ENCODE results near the gene ROS1. TPM values are rescaled to one million over a fixed set of nuclear protein-coding genes. Genes with fewer than 3 reads are reported as not detected.
"Not testable (repeated sequence)": the region's sequence is repeated elsewhere in the genome, so short reads cannot be mapped to it uniquely, and the experiment has no call there.

The ROS1 gene
- total RNA-seq: not detected
- long read RNA-seq: 0 reads

DNA sequence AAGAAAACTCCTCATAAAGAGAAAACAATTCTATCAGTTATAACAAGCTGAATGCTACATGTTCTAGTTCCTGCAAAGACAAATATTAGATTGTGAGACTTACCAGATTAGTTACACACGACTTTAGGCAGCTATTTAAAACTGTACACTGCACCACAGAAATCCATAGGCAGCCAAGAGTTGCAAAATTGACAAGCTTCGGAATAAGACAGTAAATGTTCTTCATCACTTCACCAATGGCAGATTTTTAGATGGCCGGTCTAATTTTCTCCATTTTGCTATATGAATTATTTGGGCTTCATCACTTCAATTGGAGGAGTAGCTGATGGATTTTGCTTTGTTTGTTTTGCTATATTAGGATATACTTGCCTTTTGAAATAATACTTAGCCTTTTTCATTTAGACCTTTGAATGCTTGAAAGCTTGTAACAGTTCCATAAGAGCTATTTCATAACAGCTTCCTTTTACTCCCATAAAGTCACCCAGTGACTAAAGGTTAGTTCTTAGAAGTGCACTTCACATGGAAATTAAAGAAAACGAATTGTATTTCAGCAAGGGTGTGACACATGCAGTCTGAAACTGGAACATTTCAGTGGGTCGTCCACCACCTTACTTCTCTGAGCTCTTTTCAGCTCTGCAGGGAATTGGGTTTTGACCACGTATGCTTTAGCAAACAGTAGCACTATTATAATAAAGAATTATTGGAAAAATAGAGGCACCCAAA, at the start of gene ROS1:
ROS1 (minus strand) TSS at position 512 of the 723 bp plus-strand sequence; CDS start at position 226, 286 bp downstream.
- DNase-seq (ENCODE audit: low spot score): no peak

DNA sequence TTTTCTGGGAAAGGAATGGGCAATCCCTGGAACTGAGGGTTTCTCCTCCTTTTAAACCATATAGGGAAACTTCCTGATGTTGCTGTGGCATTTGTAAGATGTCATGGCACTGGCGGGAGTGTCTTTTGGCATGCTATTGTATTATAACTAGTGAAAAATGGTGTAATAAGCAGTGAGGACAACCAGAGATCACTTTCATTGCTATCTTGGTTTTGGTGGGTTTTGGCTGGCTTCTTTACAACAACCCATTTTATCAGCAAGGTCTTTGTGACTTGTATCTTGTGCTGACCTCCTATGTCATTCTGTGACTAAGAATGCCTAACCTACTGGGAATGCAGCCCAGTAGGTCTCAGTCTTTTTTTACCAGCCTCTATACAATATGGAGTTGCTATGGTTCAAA, 47.7 kb upstream of the ROS1 start:
- no peak for DNase-seq (ENCODE audit: low spot score)

DNA sequence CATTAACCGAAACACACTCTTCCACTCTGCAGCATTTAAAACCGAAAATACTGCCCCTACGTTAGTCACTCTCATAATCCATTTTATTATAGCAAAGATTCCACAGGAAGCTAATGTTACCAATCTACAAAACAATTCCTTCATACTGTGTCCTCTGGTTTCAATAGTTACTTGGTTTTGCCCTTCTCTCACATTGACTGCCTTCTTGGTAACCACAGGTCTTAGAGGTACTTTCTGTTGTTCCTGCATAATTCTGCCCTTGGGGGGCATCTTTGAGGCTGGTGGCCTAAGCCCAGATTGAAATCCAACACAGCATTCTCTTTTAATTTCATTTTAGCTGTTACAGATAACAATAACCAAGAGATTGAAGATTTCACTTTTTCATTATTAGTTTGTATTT, 46.9 kb upstream of the ROS1 start:
- DNase-seq (ENCODE audit: low spot score): no peak

DNA sequence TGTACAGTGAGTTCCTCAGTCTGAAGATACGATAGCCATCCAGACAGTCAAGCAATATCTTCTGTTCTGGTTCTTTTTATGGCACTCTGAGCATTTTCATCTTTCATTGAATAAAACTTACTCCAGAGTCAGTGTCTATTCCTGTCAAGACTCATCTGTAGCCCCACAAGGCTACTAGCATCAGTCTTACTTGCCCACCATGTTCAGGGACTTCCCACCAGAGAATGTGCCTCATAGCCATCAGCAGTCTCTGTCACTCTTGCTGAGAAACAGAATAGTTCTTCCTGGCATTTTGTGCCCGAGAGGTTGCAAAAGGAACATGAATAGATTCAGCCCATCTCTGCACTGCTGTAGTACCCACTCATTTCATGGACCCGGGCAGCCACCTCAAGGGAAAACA, 44.0 kb upstream of the ROS1 start:
- no peak for DNase-seq (ENCODE audit: low spot score)

DNA sequence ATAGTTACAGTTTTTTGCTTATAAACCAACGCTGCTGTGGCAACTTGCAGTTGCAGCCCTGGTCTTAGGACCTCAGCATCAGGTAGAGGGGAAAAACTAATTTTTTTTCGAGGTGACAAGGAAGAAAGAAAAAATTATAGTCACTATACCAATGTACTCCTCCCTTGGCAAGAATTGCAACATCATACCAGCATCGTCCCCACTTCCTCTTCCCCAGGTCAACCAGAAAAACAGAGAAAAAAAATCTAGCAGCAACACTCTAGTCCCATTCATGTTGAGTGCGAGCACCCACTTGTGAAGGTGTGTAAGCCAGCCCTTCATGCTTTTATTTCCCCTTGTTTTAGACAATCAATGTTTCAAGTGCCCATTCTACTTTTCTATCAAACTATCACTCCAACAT, 43.6 kb upstream of the ROS1 start:
- no peak for DNase-seq (ENCODE audit: low spot score)

DNA sequence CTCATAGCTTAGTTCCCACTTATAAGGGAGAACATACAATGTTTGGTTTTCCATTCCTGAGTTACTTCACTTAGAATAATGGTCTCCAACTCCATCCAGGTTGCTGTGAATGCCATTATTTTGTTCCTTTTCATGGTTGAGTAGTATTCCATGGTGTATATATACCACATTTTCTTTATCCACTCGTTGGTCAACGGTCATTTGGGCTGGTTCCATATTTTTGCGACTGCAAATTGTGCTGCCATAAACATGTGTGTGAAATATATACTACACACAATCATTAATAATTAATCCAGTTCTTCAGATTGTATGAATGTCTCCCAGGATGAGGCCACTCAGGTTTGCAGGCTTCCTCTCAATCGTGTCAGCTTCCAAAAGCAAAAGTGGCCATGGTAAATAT, 42.8 kb upstream of the ROS1 start:
- DNase-seq (ENCODE audit: low spot score): not testable (repeated sequence)

DNA sequence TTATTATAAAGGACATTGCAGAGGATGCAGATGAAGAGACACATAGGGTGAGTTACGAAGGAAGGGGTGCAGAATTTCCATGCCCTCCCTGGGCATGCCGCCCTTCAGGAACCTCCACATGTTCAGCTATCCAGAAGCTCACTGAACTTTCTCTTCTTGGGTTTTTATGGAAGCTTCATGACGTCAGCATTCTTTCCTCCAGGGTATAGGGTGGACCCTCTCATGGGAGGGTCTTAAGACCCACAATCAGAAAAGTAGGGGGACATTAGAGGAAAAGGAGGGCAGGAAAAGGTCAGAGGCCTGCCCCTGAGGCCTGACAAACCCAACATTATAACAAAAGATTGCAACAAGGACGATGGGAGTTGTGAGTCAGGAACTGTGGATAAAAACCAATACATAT, 42.1 kb upstream of the ROS1 start:
- DNase-seq (ENCODE audit: low spot score): no peak

DNA sequence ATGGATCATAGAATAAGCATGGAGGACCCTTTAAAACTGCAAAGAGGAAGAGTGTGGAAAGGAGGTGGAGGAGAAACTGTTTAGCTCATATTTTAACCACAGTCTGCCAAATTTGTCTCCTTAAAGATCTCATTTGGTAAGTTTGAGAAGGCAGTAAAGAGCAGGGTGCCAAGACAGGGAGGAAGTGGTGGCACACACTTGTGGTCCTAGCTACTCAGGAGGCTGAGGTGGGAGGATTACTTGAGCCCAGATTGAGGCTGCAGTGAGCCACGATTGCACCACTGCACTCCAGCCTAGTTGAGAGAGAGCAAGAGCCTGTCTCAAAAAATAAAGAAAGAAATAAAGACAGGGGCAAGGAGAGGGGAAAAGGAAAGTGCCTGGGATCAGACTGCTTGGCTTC, 39.9 kb upstream of the ROS1 start:
- no peak for DNase-seq (ENCODE audit: low spot score)

DNA sequence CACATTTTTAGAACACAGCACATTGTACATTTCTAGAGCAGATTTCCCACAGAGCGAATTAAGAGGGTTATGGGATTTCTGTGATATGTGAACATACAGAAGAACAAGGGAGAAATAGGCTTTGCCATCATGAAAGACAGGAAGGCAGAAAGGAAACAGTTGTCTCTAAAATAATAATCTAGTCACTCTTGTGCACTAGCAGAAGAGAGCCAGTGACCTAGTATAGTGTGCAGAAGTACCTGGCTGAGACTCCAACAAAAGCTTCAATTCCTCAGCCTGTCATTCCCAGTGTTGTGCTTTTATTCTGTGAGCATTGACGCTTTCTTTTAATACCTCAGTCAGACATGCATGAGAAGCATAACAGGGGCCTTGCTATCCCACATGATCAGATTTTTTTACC, 39.0 kb upstream of the ROS1 start:
- no peak for DNase-seq (ENCODE audit: low spot score)

DNA sequence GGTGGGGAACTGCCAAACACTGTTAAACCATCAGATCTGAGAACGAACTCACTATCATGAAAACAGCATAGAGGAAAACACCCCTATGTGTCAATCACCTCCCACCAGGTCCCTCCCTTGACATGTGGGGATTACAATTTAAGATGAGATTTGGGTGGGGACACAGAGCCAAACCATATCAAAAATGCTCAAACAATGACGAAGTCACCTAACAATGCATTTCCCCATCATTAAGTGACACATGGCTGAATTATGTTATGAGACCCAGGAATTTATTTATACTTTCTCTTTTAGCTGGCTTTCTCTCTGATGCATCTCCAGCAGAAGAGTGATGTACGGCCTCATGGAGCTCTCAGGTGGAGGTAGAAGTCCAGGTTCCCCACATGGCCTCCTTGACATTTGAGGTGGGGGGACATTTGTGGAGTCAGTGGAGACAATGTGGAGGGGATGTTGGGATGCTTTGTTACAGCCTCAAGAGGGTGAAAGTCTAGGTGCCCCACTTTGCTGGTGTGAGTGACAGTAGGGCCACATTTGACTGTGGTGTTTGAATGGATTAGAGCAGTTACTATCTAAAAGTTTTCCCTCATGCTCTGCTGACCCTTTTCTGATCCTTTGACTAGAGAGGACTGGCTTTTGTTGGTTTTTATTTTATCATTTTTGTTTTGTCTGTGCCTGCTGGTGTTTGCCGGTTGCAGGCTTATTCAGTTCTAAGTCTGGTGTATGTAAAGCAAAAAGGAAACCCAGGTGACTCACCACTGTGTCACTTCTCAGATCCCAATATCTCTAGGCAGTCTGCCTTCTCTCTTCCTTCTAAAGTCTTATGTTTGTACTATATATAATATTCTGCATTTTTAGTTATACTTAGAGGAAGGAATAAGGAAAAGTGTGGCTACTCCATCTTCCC, 38.3 kb upstream of the ROS1 start:
- DNase-seq (ENCODE audit: low spot score): no peak

DNA sequence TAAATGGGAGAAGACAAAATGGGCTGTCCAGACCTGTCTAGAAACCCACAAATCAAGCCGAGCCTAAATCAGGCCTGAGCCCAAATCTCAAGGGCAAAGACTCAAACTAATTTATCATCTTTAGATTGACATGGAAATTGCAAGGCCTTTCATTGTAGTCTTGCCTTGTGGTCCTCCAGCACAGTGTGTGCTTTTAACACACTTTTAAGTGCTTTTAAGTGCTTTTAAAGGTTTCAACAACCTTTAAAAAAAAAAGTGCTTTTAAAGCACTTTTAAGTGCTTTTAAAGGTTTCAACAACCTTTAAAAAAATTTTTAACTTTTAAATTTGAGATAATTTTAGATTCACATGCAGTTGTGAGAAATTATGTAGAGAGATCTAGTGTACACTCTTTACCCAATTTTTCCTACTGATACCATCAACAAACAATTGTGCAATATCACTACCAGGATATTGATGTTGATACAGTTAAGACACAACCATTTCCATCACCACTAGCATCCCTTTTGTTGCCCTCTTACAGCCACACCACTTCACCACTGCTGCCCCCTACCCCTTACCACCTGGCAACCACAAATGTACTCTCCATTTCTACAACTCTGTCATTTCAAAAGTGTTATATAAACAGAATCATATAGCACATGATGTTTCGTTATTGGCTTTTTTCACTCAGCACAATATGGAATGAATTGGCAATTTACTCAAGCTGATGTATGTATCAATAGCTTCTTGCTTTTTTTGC, 33.6 kb upstream of the ROS1 start:
- DNase-seq (ENCODE audit: low spot score): no peak

DNA sequence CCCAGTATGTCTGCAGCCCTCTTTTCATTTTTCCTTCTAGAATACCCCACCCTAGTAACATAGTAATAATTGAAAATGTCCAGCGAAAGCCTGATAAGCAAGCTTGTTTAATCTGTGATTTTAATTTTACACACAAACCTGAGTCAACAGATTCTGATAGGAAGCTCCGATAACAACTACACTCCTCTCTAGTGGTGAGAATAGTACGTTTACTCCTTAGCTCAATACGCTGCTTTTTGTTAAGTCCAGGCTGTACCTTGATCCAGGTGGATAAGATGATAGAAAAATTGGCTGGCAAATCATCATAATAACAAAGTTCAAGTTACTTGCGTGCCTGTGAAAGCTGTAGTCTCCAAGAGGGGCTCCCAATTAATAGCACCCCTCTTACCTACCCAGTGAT, 31.3 kb upstream of the ROS1 start:
- DNase-seq (ENCODE audit: low spot score): no peak

DNA sequence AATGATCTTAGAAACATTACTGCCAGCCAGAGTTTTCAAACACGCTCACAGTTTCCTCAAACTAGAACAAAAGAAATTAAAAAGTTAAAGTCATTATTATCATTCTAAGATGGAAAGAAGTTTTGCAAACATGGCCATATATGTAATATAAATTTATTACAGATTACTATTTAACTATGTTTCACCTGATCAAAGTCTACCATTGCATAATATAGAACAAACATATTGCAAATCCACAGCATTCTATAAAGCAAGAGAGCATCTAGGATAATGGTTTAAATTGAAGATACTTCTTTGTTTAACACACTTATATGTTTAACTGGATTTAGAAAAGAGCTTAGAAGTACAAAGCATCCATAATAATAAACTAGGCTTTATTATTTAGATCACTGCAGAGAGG, 30.5 kb upstream of the ROS1 start:
- no peak for DNase-seq (ENCODE audit: low spot score)

DNA sequence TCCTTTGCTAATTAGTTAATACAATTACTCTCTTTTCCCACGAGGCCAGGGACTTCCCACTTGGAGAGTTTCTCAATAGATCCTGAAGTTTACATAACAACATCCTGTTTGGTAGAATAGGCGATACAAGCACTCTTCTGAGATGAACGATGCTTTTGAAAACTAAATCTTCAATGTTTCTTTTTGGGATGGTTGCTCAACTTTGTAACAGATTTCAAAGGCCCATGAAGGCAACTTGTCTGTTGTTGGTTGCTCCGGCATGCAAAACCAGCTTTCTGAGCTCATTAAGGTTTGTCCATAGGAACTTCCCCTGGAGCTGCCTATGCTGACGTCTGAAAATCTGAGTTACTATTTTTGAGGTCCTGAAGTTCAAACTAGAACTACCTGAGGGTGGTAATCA, 25.9 kb upstream of the ROS1 start:
- no peak for DNase-seq (ENCODE audit: low spot score)

DNA sequence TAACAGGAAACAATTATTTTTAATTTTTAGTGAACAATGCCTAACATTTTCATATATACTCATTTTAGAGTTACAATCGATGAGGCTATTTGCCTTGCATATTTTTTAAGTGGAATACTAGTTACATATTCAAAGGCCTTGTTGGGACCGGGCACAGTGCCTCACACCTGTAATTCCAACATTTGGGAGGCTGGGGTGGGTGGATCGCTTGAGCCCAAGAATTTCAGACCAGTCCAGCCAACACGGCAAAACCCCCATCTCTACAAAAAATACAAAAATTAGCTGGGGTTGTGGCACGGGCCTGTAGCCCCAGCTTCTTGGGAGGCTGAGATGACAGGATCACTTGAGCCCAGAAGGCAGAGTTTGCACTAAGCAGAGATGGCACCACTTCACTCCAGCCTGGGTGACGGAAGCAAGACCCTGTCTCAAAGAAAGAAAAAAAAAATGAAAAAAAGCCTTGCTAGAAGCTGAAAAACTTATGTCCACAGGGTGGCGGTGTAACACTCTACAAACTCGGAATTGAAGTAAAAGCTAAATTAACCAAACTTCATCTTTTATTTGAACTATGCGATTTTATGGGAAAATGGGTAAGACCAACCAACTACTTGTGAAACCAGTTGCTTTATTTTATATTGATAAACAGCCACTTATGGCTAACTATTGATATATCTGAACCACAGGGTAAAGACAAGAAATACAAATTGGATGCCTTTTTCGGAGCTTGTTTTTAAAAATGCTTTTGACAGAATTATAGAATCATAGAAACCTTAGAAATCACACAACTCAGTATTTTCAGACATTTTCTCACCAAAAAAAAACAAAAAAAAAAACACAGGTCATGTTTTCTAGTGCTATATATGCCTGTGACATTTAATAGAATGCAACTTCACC, 24.1 kb upstream of the ROS1 start:
- DNase-seq (ENCODE audit: low spot score): no peak

DNA sequence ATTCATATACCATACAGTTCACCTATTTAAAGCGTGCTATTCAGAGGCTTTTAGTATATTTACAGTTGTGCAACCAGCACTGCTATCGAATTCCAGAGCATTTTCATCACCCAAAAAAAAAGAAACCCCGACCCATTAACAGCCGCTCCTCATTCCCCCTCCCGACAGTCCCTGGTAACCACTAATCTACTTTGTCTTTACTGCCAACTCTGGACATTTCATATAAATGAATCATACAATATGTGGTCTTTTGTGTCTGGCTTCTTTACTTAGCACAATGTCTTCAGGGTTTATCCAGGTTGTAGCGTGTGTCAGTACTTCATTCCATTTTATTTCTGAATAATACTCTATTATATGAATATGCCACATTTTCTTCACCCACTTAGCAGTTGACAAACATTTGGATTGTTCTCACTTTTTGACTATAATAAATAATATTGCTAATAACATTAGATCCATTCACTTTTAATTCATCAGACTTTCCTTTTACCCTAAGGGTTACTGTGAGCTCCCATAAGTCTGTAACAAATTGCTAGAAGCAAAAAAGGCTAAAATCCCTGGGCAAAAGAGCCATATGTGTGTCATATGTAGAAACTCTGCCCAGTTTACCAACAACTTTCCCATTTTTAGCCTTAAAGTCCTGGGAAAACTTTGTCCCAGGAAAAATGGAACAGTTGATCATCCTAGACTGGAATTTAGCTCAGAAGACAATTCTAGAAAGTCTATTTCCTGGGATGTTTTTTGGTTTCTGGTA, 23.2 kb upstream of the ROS1 start:
- DNase-seq (ENCODE audit: low spot score): no peak

DNA sequence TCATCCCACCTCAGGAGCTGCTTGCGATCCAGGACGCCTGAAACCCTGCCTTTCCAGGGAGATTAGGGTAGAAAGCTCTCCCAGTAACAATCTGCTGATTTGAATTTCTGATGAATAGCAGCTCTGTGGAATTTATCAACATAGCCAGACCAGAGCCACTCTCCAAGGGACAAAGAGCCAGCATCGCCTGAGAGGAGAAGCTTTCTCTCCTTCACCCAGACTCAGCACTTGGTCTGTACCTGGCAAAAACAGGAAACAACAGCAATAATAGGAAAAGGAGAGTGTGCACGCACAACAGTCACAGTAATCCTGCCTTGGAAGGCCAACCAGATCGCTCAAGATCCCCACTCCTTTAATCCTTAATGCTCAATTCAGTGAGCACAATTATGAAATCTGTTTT, 22.3 kb upstream of the ROS1 start:
- no peak for DNase-seq (ENCODE audit: low spot score)

DNA sequence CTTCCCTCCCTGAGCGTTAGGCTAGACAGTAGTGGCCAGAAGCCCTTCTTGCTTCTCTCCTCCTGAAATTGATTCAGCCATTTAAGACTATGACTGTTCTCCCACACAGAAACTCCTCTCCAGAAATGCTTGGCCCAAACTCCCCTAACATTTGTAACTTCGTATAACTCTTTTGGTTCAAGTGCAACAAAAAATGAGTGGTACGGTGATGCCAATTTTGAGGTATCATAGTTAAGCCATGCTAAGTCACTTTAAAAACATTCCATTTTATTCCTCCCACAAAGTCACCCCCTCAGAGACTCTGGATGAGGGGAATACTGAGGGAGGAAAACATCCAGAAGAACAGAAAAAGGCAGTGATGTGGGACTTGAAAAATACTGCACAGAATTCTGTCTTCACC, 21.1 kb upstream of the ROS1 start:
- no peak for DNase-seq (ENCODE audit: low spot score)

DNA sequence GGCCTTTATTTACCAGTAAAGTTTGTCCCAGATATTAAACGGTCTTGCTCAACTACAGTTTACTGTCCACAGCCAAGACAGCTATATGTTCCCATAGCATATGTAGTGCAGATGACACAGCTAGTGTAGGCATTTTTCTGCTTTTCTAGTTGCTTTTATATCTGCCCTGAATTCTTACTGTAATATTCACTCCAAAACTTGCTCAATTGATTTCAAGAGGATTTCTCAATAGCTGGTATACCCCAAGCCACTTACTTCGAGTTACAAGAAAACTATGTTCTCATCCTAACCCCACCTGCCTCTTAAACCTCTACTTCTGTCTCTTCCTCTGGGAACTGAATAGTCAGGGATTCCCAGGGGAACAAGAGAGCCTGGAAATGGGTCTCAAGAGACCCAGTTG, 18.9 kb upstream of the ROS1 start:
- no peak for DNase-seq (ENCODE audit: low spot score)

DNA sequence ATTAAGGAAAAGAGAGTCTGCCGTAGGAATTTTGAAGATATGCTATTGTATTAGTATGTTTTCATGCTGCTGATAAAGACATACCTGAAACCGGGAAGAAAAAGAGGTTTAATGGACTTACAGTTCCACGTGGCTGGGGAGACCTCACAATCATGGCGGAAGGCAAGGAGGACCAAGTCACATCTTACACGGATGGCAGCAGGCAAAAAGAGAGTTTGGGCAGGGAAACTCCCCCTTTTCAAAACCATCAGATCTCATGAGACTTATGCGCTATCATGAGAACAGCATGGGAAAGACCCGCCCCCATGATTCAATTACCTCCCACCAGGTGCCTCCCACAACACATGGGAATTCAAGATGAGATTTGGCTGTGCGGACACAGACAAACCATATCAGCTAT, 16.6 kb upstream of the ROS1 start:
- DNase-seq (ENCODE audit: low spot score): not testable (repeated sequence)
